ENCODE data around the gene DUS2.

- TF ChIP-seq CTCF (IDR thresholded peaks at IDR 0.05) = no peak
- TF ChIP-seq ZFX (IDR thresholded peaks at IDR 0.05; ENCODE audit: borderline replicate concordance) = no peak
Measured at GRCh38 chr16:68094614-68094934, 71.5 kb downstream of the DUS2 start.
